Omental fat pad (tissue), 4 donors: Measurements from ENCODE around the gene MAST1. TPM values are rescaled to one million over a fixed set of nuclear protein-coding genes. Genes with fewer than 3 reads are reported as not detected.

Source experiments
- ATAC-seq: fragments of 150-250 bp; one replicate; pipeline ENCODE4 v1.9.1; 2016; ENCODE audit warnings: mild to moderate bottlenecking, moderate library complexity; ENCODE audit not compliant: low FRiP score
- DNase-seq: peaks from one replicate; pipeline ENCODE4 v3.0.0-alpha.2; 2019; ENCODE audit warnings: low spot score
- CTCF ChIP-seq, 3 donors: fragments of 450-650 bp; IDR thresholded peaks; one replicate each; pipeline ENCODE4 v1.5.1; 2016 to 2017; ENCODE audit warnings: antibody characterized with exemption in 3 of 3, mild to moderate bottlenecking in 3 of 3, moderate library complexity in 2 of 3
- total RNA-seq, 4 donors: library from RNA; depleted of rRNA; stranded (reverse); fragments of >200 nt; gene quantifications; one replicate each; pipeline ENCODE4 v1.1.0, GENCODE V29; 2016

The MAST1 gene
- total RNA-seq, 4 donors from 2014 or later: not detected

DNA sequence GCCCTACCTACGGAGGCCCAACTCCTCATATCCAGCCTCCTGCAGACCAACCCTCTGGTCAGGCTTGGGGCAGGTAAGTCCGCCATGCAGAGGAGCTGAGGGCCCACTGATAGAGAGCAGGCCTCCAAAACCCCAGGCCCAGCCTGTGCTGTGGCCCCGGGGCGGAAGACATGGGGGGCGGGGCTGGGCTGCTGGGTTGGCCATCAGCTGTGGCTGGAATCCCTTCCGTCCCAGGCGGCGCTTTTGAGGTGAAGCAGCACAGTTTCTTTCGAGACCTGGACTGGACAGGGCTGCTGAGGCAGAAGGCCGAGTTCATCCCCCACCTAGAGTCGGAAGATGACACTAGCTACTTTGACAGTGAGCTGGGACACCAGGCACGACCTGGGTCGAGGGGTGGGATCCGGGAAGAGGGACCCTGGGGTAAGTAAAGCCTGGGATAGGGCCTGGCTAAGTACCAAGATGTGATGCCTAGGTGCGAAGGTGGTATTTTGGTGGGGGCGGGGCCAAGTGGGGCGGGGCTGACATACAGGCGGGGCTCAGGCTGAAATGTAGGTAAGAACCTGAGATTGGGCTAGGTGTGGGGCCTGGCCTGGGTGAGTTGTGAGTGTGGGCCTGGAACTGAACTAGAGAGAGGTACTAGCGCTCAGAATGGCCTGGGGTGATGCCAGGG lies 27.6 kb downstream of the MAST1 start:
- TF ChIP-seq CTCF (IDR thresholded peaks at IDR 0.05): no peak
- ATAC-seq (no peak), DNase-seq (no peak)

DNA sequence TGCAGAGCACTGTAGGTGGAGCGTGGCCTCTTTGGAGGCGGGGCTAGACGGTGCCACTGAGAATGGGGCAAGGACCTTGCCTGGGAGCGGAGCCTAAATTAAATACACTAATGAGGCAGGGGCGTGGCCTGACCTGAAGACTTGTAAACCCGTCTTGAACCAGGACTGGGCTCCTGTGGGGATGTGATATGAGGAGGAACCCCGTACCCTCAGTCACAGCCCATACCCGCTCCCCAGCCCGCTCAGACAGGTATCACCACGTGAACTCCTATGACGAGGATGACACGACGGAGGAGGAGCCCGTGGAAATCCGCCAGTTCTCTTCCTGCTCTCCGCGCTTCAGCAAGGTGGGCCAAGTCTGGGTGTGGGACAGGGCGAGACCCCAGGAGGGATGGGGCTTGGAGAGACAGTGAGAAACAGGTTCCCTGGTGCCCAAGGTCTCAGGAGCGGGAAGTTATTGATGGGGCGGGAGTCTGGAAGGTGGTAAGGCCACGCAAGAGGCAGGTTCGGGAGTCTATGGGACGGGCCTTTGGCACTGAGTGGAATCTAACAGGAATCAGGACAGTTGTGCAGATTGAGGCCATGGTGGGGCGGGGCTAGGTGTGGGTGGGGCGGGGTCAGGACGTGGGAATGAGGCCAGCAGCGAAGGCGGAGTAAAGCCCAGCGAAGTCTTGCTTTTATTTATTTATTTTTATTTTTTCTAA lies 28.3 kb downstream of the MAST1 start:
- ATAC-seq: no peak
- DNase-seq: no peak
- no peak for TF ChIP-seq CTCF (IDR thresholded peaks at IDR 0.05)

- TF ChIP-seq CTCF (IDR thresholded peaks at IDR 0.05): no peak
- ATAC-seq: peak; percentile 29
- no peak for DNase-seq
Measured at GRCh38 chr19:12867120-12868099, 29.1 kb downstream of the MAST1 start.

GRCh38 chr19:12868540-12869112 lies 30.3 kb downstream of the MAST1 start:
- TF ChIP-seq CTCF (IDR thresholded peaks at IDR 0.05): no peak
- DNase-seq (no peak), ATAC-seq (no peak)

DNA sequence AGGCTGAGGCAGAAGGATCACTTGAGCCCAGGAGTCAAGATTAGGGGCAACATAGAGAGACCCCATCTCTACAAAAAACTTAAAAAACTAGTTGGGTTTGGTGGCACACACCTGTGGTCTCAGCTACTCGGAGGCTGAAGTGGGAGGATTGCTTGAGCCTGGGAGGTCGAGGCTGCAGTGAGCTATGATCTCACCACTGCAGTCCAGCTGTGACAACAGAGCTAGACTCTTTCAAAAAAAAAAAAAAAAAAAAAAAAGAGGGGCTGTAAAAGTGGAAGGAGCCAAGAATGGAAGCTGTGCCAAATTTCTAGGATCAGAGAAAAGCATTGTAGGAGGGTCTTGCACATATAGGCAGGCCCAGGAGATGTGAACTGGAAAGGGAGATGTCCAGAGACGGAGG lies 33.4 kb downstream of the MAST1 start:
- ATAC-seq (no peak), DNase-seq (no peak)
- TF ChIP-seq CTCF (IDR thresholded peaks at IDR 0.05): no peak

- no peak for TF ChIP-seq CTCF (IDR thresholded peaks at IDR 0.05)
- no peak for ATAC-seq
Measured at GRCh38 chr19:12872255-12872654, 33.9 kb downstream of the MAST1 start.

More at GRCh38 chr19:12872255-12872654, 33.9 kb downstream of the MAST1 start:
- DNase-seq: no peak
